ENCODE results near the gene CKS1B.

DNA sequence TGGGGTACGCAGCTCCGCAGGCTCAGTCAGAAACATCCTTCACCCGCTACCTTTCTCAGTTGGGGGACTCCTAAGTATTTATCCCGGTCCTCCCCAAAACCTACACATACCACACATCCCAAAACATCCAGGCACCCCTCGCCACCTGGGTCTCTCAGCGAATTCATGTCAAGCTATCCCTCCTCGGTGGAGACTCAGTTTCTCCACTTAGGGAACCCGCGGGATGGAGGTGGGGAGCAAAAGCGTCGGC, 26.9 kb downstream of the CKS1B start:
- TF ChIP-seq, protein P1, sequence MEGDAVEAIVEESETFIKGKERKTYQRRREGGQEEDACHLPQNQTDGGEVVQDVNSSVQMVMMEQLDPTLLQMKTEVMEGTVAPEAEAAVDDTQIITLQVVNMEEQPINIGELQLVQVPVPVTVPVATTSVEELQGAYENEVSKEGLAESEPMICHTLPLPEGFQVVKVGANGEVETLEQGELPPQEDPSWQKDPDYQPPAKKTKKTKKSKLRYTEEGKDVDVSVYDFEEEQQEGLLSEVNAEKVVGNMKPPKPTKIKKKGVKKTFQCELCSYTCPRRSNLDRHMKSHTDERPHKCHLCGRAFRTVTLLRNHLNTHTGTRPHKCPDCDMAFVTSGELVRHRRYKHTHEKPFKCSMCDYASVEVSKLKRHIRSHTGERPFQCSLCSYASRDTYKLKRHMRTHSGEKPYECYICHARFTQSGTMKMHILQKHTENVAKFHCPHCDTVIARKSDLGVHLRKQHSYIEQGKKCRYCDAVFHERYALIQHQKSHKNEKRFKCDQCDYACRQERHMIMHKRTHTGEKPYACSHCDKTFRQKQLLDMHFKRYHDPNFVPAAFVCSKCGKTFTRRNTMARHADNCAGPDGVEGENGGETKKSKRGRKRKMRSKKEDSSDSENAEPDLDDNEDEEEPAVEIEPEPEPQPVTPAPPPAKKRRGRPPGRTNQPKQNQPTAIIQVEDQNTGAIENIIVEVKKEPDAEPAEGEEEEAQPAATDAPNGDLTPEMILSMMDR (IDR thresholded peaks at IDR 0.05; ENCODE audit: low read length) = no peak
- TF ChIP-seq EZH2 (optimal IDR thresholded peaks at IDR 0.05; ENCODE audit: low read depth, low read length) = no peak
